GM10248 (cell line): Measurements from ENCODE around the gene CARMIL1.

ENCODE experiments used
- CTCF ChIA-PET: fragments of 300-600 bp; sonication (Branson Sonifier 250); formaldehyde crosslinking; extraction: SDS; loops from one replicate; lab custom pipeline; 2021; ENCODE audit warnings: antibody characterized with exemption; lab: Yijun Ruan, JAX
- POLR2A ChIA-PET: fragments of 350-650 bp; sonication (Branson Sonifier 250); formaldehyde crosslinking; extraction: SDS; loops from one replicate; lab custom pipeline; 2020; ENCODE audit warnings: antibody characterized with exemption; lab: Yijun Ruan, JAX
- DNase-seq: peaks from one replicate; pipeline ENCODE4 v3.0.0; 2012; ENCODE audit errors: extremely low spot score
- TF ChIP-seq, protein P1 (sequence below): IDR thresholded peaks from 2 replicates; pipeline ENCODE4 v1.5.1; 2012; ENCODE audit warnings: mild to moderate bottlenecking, low read depth; ENCODE audit errors: extremely low read depth, missing control alignments, control extremely low read depth

The CARMIL1 gene

DNA sequence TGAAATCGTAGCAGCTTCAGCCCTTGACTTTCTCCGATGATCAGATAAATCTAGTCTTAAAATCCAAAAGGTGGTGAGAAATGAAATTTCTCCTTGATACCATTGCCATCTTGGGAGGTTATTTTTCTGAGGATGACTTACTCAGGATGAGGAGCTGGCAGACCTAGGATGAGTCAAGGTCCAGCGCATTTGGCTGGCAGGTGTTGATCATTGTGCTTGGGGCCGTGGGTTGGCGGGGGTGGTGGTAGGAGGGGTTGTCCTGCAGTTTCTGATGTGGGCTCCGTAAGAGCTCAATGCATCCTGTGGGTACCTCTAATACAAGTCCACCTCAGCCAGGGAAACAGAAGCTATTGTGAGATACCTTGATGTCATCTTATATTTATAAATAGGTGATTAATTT is 224.5 kb downstream of the CARMIL1 start:
- TF ChIP-seq, protein P1, sequence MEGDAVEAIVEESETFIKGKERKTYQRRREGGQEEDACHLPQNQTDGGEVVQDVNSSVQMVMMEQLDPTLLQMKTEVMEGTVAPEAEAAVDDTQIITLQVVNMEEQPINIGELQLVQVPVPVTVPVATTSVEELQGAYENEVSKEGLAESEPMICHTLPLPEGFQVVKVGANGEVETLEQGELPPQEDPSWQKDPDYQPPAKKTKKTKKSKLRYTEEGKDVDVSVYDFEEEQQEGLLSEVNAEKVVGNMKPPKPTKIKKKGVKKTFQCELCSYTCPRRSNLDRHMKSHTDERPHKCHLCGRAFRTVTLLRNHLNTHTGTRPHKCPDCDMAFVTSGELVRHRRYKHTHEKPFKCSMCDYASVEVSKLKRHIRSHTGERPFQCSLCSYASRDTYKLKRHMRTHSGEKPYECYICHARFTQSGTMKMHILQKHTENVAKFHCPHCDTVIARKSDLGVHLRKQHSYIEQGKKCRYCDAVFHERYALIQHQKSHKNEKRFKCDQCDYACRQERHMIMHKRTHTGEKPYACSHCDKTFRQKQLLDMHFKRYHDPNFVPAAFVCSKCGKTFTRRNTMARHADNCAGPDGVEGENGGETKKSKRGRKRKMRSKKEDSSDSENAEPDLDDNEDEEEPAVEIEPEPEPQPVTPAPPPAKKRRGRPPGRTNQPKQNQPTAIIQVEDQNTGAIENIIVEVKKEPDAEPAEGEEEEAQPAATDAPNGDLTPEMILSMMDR, result no peak
- ChIA-PET POLR2A (no interaction called here), CTCF (interaction anchor here (1.1 to 3.5 kb wide), 7 partner anchors 9 to 280 kb away, joined by 3 to 30 read pairs (median 13); no protein-coding TSS in a partner anchor)
- no peak for DNase-seq

DNA sequence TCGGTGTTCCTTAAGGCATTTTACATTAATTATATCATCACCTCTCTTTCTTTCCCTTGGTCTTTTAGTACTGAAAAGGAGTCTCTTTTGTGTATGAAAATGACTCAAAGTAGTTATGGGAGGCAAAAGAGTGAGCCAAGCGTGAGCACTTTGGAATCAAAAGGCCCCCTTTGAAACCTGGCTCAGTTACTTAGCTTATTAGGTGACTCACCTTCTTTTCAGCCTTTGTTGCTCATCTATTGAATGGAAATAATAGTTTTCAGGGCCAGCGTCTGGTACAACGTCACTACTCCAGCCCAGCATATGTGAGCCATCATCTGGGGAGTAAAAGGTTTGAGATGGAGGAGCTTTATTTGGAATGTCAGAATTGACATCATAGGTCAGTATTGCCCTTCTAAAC is 225.5 kb downstream of the CARMIL1 start:
- POLR2A ChIA-PET, result interaction anchor here (0.6 kb wide), 1 partner anchor 9 kb away, joined by 3 read pairs; no protein-coding TSS in a partner anchor
- TF ChIP-seq, protein P1, result no peak
- no peak for DNase-seq
- CTCF ChIA-PET, result interaction anchor here (1.3 to 3.5 kb wide), 8 partner anchors 9 to 281 kb away, joined by 3 to 30 read pairs (median 8); no protein-coding TSS in a partner anchor

DNA sequence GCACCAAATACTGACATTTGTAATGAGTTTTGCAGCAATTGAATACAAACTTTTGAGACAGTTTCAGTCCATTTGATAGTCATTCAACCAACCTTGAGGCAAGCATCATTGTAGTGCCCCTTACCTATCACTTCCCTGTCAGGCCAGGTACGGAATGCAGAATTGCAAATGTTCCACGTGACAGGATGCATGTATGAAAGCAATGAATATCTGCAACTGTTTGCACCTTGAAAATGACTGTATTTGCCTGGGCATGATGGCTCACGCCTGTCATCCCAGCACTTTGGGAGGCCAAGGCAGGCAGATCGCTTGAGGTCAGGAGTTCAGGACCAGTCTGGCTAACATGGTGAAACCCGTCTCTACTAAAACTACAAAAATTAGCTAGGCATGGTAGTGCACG is 226.8 kb downstream of the CARMIL1 start:
- CTCF ChIA-PET, result interaction anchor here (1.2 to 3.3 kb wide), 5 partner anchors 11 to 240 kb away, joined by 3 to 15 read pairs (median 5); partner anchors contain the start of gene CARMIL1
- POLR2A ChIA-PET, result no interaction called here
- DNase-seq, result no peak
- TF ChIP-seq, protein P1, result no peak

DNA sequence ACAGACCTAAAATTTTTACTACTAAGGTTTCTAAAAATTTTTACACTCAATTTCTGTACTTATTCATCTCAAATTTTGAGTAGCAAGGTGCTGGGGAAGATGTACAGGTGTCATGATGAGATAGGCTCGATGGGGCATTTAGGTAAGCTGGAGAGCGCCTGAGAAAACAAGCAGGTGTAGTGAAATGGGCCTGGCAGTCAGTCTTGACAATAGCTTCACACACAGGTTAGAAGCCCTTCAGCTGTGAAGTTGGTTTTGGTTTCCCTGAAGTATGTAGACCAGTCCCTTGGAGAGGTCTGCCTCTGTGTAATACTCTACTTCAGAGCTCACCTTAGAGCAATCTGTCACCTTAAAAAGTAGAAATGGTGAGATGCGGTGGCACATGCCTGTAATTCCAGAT is 228.9 kb downstream of the CARMIL1 start:
- no peak for DNase-seq
- ChIA-PET CTCF (interaction anchor here (1.0 to 2.1 kb wide), 4 partner anchors 14 to 448 kb away, joined by 3 to 10 read pairs (median 4); no protein-coding TSS in a partner anchor), POLR2A (no interaction called here)
- TF ChIP-seq, protein P1, result no peak

DNA sequence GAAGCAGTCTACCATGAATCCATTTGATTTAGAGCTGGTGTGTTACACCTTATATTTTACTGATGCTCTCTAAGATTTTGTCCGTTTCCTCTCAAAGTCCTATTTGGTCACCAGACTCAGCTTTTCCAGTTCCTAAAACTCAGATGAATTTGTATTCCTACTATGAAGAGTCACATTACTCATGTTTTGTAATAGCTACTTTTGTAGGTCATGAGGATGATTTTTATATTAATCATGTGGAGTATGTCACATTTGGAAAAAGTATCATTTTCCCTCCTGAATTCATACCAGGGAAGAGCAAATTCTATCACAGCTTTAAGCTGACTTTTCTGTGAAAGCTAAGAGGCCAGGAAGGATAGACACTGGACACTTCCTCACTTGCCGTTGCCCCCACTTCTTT is 232.2 kb downstream of the CARMIL1 start:
- ChIA-PET CTCF (interaction anchor here (1.4 to 3.3 kb wide), 4 partner anchors 8 to 233 kb away, joined by 3 to 19 read pairs (median 5); partner anchors contain the start of gene CARMIL1), POLR2A (no interaction called here)
- no peak for DNase-seq
- TF ChIP-seq, protein P1, result no peak

DNA sequence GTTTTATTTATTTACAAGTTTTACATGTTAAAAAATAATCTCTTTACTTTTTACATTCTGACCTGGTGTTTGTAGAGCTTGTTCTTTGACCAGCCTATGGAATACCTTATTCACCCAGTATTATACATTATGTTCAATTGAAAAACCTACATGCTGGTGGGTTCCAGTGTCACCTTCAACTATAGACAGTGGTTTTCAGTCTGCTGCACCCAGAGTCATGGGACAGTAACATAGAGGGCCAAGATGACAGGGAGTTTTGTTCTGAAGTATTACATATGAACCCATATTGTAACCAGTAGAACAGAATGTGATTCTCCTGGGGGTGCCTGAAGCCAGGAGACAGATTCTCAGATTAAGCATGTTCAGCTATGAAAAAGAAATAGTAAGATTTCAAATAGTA is 233.4 kb downstream of the CARMIL1 start:
- ChIA-PET POLR2A (no interaction called here), CTCF (interaction anchor here (1.2 to 3.3 kb wide), 6 partner anchors 7 to 289 kb away, joined by 4 to 19 read pairs (median 8); no protein-coding TSS in a partner anchor)
- no peak for DNase-seq
- TF ChIP-seq, protein P1, result no peak

DNA sequence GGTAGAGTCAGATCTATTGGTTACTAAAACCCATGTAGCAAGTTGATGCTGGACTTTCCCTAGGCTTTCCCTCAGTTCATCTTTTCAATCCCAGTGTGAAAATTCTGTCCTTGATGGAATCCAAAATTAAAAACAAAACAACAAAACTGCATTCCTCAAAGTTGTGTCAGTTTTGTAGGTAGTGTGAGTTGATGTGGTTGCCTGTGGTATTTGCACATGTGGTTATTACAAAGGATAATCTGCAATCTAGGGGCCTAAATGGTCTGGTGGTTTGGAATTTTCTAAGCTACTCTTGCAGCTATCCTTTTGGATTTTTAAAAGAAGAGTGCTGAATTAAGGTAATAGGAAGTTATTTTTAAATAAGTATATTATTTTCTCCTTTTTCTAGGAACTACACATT is 240.7 kb downstream of the CARMIL1 start:
- DNase-seq, result no peak
- POLR2A ChIA-PET, result interaction anchor here (0.6 kb wide), 1 partner anchor 9 kb away, joined by 3 read pairs; no protein-coding TSS in a partner anchor
- TF ChIP-seq, protein P1, result no peak
- CTCF ChIA-PET, result interaction anchor here (1.1 to 2.6 kb wide), 8 partner anchors 8 to 262 kb away, joined by 3 to 9 read pairs (median 6); no protein-coding TSS in a partner anchor
